ENCODE data around the gene DAB1.

The DAB1 gene

GRCh38 chr1:57010511-57010910, 413.3 kb downstream of the DAB1 start:
- Histone ChIP-seq H3K36me3 (ENCODE audit: low read depth) (no peaks in the 10 kb centered on the region), H3K27me3 (ENCODE audit: insufficient read depth, poor library complexity, severe bottlenecking) (peaks cover 4% of the 10 kb centered on the region), H3K4me3 (ENCODE audit: severe bottlenecking) (no peak overlapping the region), H3K9me3 (ENCODE audit: severe bottlenecking) (no peaks in the 10 kb centered on the region), H3K27ac (ENCODE audit: poor library complexity, severe bottlenecking) (no peak overlapping the region), H3K4me1 (ENCODE audit: insufficient read depth, poor library complexity, severe bottlenecking) (no peaks in the 10 kb centered on the region)
- TF ChIP-seq, protein P1, sequence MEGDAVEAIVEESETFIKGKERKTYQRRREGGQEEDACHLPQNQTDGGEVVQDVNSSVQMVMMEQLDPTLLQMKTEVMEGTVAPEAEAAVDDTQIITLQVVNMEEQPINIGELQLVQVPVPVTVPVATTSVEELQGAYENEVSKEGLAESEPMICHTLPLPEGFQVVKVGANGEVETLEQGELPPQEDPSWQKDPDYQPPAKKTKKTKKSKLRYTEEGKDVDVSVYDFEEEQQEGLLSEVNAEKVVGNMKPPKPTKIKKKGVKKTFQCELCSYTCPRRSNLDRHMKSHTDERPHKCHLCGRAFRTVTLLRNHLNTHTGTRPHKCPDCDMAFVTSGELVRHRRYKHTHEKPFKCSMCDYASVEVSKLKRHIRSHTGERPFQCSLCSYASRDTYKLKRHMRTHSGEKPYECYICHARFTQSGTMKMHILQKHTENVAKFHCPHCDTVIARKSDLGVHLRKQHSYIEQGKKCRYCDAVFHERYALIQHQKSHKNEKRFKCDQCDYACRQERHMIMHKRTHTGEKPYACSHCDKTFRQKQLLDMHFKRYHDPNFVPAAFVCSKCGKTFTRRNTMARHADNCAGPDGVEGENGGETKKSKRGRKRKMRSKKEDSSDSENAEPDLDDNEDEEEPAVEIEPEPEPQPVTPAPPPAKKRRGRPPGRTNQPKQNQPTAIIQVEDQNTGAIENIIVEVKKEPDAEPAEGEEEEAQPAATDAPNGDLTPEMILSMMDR (IDR thresholded peaks at IDR 0.05; ENCODE audit: poor library complexity, severe bottlenecking), result no peak
- ATAC-seq (ENCODE audit: low read depth) (no peak), DNase-seq (ENCODE audit: low spot score) (no peak)

GRCh38 chr1:57007948-57008347, 415.9 kb downstream of the DAB1 start:
- Histone ChIP-seq H3K4me1 (ENCODE audit: insufficient read depth, poor library complexity, severe bottlenecking) (no peaks in the 10 kb centered on the region), H3K9me3 (ENCODE audit: severe bottlenecking) (no peaks in the 10 kb centered on the region), H3K27ac (ENCODE audit: poor library complexity, severe bottlenecking) (no peak overlapping the region), H3K27me3 (ENCODE audit: insufficient read depth, poor library complexity, severe bottlenecking) (peaks cover 4% of the 10 kb centered on the region), H3K4me3 (ENCODE audit: severe bottlenecking) (no peak overlapping the region), H3K36me3 (ENCODE audit: low read depth) (no peaks in the 10 kb centered on the region)
- DNase-seq (ENCODE audit: low spot score) (no peak), ATAC-seq (ENCODE audit: low read depth) (no peak)
- TF ChIP-seq, protein P1 (IDR thresholded peaks at IDR 0.05; ENCODE audit: poor library complexity, severe bottlenecking), result no peak

DNA sequence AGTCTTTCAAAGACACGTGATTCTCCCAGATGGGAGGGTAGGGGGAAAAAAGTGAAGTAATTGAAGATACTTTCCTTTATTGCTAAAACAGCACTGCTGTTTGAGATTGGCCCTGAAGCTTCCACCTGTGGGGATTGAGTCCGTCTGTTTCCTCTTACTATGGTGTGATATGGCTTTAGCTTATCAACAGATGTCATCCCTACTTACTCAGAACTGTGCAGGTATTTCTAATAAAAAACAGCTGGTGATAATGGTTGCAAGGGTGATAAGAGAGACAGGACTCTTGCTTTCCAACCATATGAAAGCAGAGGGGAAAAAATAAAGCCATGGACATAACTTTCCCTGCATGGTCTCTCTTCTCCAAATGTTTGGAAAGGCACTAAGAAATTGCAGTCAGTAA, 416.4 kb downstream of the DAB1 start:
- no peaks in the 10 kb centered on the region for H3K36me3 ChIP-seq (ENCODE audit: low read depth)
- H3K27ac ChIP-seq (ENCODE audit: poor library complexity, severe bottlenecking), result no peak overlapping the region
- TF ChIP-seq, protein P1 (IDR thresholded peaks at IDR 0.05; ENCODE audit: poor library complexity, severe bottlenecking), result no peak
- DNase-seq (ENCODE audit: low spot score), result no peak
- no peaks in the 10 kb centered on the region for H3K4me1 ChIP-seq (ENCODE audit: insufficient read depth, poor library complexity, severe bottlenecking)
- ATAC-seq (ENCODE audit: low read depth), result no peak
- H3K27me3 ChIP-seq (ENCODE audit: insufficient read depth, poor library complexity, severe bottlenecking), result peaks cover 4% of the 10 kb centered on the region
- H3K4me3 ChIP-seq (ENCODE audit: severe bottlenecking), result no peak overlapping the region
- H3K9me3 ChIP-seq (ENCODE audit: severe bottlenecking), result no peaks in the 10 kb centered on the region

DNA sequence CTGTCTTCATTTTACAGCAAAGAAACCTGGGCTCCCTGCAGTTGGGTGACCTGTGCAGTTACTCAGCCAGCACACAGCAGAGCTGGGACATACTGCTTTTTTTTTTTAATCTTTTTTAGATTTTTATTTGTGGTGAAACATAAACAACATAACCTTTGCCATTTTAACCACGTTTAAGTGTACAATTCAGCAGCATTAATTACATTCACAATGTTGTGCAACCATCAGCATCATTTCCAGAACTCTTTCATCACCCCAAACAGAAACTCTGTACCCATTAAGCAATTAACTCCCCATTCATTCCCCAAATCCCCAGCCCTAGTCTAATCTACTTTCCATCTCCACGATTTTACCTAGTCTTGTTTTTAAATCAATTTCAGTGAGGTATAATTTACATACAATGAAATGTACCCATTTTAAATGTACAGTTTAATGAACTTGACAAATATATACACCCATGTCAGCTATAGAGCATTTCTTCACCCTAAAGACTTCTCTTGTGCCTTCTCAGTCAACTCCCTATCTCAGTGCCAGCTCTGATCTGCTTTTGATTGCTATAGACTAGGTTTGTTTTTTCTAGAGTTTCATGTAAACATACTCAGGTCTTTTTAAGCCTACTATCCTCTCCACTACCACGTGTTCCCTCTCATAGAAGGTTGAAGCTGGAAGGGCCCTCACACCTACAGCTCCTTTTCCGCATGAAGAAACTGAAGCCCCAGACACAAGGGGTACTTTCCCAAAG, 420.3 kb downstream of the DAB1 start:
- Histone ChIP-seq H3K4me1 (ENCODE audit: insufficient read depth, poor library complexity, severe bottlenecking) (no peaks in the 10 kb centered on the region), H3K36me3 (ENCODE audit: low read depth) (no peaks in the 10 kb centered on the region), H3K27ac (ENCODE audit: poor library complexity, severe bottlenecking) (no peak overlapping the region), H3K4me3 (ENCODE audit: severe bottlenecking) (no peak overlapping the region), H3K9me3 (ENCODE audit: severe bottlenecking) (no peaks in the 10 kb centered on the region), H3K27me3 (ENCODE audit: insufficient read depth, poor library complexity, severe bottlenecking) (peaks cover 4% of the 10 kb centered on the region)
- TF ChIP-seq, protein P1 (IDR thresholded peaks at IDR 0.05; ENCODE audit: poor library complexity, severe bottlenecking), result no peak
- DNase-seq (ENCODE audit: low spot score) (no peak), ATAC-seq (ENCODE audit: low read depth) (no peak)

DNA sequence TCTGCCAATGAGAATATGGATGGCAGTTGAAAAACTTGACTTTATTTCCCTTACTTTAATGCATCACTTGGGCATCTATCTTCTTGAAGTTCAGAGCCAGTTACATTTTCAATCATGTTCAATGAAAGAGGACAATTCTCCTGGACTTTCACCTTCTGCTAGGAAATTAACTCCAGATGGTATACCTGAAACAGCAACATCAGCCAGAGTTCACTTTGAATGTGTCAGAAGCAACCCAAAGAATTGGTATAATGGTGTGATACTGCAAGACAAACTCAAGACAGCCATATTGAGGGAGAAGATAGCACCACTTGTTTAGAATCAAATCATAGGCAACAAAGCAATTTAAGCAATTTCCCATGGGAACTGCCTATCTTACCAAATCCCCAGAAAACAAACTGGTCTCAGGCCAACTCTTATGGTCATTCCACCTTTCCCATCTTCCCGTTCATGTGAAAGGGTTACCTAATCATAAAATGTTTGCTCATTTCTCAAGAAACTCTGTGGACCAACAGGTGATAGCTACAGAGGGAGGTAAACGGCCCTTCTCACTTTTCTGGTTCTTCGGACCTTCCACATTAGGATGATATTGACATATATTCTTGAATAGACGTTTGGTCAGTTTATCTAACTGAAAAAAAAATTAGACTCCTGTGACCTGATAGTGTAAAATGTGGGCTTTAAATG, 428.3 kb downstream of the DAB1 start:
- Histone ChIP-seq H3K27ac (ENCODE audit: poor library complexity, severe bottlenecking) (no peak overlapping the region), H3K36me3 (ENCODE audit: low read depth) (no peaks in the 10 kb centered on the region), H3K9me3 (ENCODE audit: severe bottlenecking) (no peaks in the 10 kb centered on the region), H3K27me3 (ENCODE audit: insufficient read depth, poor library complexity, severe bottlenecking) (no peaks in the 10 kb centered on the region), H3K4me3 (ENCODE audit: severe bottlenecking) (no peak overlapping the region), H3K4me1 (ENCODE audit: insufficient read depth, poor library complexity, severe bottlenecking) (no peaks in the 10 kb centered on the region)
- no peak for DNase-seq (ENCODE audit: low spot score)
- no peak for ATAC-seq (ENCODE audit: low read depth)
- TF ChIP-seq, protein P1 (IDR thresholded peaks at IDR 0.05; ENCODE audit: poor library complexity, severe bottlenecking), result no peak
